SIG-M5 treated with dmso at 0.1 percent for 504 hours (cell line): ENCODE results near the gene ROBO1.
A peak's percentile ranks its signal among the peaks of the same experiment; 100 is the strongest.

Experiments
- DNase-seq: peaks from one replicate; lab custom pipeline; 2025; ENCODE audit not compliant: unreplicated experiment; lab: John Stamatoyannopoulos, UW

Gene ROBO1

DNA sequence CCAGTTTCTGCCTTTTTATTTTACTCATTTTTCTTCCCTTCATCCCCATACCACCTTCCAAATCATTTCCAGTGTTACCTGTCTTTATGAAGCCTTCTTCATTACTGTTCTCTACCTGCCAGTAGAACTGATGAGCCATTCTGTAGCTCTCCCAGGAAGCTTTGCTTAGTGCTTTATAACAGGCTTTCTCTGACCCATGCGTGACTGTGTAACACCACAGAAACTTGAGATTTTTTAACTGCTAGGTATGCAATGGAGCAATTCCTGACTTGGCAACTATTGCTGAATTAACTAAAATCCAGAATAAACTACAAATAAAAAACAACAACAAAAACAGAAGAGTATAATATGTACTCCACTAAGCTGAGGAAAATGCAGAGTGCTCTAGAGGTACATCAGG is 289.2 kb downstream of the ROBO1 start:
- no peak for DNase-seq

DNA sequence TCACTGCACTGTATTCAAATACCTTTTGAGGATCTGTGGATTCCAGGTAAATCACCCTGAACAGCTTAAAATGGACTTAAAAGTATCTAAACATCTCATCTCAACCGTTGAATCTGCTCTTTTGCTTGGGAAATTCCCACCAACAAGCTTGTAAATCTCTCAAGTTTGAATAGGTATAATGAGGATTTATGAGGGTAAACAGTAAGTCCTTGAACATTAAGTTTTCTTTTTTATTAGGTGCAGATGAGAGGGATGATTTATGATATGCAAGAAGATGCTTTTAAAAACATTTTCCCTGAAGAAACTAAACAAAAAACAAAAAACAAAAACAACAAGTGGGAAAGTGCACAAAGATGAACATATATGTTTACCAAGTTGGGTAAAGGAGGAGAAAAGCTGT is 290.6 kb downstream of the ROBO1 start:
- no peak for DNase-seq

DNA sequence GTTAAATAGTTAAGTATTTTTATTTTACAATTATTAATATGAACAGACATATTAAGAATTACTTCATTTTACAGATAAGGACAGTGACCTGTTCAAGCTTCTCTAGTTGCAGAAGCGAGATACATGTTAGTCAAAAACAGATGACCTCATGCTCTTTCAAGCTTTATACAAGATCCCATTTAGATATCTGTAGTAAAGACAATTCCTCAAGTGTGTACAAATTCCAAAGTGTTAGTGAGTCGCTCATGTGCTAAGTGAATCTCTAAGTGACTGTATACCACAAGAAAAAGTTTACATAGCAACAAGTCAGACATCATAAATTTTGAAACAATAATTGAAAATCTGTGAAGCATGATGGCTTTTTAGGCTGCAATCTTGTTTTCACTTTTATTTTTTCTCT is 293.8 kb downstream of the ROBO1 start:
- no peak for DNase-seq

DNA sequence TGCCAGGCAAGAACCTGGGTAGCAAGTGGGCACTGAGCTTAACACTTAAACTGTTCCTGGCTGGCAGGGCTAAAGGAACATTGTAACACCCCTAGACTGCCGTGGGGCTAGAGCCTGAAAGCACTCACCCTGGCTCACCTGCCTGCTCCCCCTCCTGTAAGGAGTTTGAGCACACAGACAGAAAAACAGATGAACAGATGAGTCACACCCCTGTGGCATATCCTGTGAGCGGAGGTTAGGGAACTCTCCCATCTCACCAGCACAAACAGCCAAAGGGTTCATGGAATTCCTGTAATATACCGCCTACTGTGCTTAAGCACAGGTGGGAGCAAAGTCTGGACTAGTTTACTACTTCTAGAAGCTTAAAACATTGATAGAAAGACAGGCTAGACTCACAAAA is 300.1 kb downstream of the ROBO1 start:
- DNase-seq = no peak

DNA sequence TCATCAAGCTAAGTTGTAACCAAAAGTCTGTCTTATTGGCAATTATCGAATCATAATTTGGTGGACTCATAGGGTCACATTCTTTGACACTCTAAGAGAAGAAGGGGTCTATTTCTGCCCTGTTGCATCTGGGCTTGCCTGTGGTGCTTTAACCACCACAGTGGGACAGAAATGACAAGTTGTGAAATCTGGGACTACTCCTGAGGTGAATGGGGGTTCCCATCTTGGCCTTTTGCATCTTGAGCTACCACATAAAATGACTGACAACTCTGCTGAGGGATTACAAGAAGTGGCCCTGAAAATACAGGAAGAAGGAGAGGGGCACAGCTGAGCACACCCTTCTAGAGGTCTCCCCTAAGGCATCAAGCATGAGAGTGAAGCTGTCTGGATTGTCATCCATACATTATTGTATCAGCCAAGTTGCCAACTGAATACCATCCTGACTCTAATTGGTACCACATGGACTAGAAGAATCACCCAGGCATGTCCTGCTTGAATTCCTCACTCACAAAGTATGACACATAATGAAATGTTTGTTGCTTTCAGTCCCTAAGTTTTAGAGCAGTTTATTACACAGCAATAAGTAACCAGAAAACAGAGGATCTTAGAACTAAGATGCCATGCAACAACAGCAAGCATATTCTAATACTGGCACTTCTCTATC is 306.5 kb downstream of the ROBO1 start:
- DNase-seq = no peak

DNA sequence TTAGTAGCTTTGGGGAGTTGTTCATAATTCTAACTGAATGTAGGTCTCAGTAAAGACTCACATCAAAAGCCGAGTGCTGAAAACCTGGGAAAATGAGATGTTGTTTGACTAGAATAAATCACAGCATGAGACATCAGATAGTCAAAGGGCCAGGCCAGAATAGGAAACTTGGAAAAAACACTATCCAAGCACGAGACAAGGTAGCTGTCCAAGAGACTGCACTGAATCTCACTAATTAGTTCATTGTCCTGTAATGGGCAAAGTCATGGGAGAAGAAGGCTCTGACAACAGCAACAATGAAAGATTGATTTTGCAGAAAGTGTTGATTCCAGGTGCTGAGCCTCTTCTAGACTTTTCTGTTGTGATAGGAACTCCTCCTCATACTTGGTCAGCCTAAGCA is 314.2 kb downstream of the ROBO1 start:
- DNase-seq = no peak

DNA sequence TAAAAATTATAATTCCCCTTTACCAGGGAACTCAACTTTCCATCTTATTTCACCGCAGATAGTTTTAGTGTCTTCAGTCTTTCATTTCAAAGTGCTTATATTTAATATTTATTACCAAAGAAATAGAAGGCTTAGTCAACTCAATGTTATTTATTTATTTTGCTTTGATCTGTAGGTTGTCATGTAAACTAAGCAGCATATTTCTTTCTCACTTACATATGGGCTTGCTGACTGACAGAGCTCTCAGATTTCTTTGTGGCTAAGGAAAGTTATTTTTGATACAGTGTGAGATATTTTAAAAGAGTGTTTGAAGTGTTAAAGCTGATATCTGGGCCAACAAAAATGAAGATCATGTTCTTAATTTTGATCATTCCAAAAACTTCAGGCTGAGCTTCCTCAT is 331.4 kb downstream of the ROBO1 start:
- DNase-seq = no peak

DNA sequence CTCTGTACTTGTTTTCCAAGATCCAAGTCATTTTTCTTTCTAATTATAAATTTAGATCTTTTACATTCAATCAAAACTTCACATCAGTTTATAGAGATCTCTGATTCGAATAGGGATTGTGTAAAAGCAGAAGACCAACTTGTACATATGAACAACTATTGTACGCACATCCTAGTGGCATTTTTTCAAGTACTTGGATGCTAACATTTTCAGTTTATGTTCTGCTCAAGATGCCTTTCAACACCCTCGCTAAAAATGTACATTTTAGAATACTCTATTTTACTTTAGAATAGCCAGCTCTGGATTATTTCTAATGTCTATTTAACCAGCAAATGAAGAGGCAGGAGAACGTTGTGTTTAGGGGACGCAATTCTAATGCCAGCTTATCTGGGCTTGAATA is 340.7 kb downstream of the ROBO1 start:
- DNase-seq = no peak

DNA sequence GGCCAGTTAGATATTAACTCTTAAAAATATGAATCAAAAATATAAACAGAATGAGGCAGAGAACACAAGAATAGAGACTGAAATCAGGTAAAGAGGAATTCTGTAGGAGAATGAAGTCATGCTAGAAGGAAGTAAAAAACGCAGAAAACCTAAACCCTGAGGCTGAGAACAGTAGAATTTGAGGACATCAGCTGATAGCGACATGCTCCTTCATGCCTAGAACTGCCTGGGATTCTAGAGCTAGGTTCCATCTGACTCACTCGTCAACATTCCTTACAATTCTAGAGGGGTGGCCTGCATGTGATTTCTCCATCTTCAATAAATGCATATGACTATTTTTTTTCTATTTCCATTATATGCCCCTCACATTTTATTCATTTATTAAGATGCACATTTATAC is 343.0 kb downstream of the ROBO1 start:
- DNase-seq = no peak

DNA sequence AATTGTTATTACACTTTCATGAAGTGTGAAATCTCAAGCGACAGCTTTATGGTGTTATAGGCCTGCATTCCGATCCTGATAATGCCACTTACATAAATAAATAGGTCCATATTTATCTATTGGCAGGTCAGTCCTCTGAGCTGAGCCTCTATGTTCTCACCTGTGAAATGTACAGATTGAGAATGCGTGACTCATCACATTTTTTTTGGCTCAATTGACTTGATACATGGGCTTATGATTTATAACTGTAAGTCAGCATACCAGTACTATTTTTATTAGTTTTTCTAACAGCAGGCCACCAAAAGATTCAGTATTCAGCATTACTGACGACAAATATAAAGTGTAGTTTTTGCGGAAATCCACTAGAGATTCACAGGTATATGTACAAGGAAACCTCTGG is 344.4 kb downstream of the ROBO1 start:
- no peak for DNase-seq

DNA sequence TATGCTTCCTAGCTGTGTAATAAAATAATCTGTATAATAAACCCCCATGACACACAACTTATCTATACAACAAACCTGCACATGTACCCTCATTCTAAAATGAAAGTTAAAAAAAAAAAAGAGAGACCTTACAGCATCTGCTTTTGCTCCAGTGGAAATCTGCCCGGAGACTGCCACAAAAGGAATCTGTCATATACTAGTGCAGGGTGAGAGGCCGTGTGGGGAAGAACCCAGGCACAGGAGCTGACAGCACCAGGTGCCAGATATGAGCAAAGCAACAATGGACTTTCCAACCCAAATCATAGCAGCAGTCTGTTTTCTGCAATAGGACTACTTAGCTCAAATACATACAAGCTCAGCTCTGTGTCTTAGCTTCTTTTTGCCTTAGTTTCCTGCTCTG is 346.5 kb downstream of the ROBO1 start:
- DNase-seq = no peak

DNA sequence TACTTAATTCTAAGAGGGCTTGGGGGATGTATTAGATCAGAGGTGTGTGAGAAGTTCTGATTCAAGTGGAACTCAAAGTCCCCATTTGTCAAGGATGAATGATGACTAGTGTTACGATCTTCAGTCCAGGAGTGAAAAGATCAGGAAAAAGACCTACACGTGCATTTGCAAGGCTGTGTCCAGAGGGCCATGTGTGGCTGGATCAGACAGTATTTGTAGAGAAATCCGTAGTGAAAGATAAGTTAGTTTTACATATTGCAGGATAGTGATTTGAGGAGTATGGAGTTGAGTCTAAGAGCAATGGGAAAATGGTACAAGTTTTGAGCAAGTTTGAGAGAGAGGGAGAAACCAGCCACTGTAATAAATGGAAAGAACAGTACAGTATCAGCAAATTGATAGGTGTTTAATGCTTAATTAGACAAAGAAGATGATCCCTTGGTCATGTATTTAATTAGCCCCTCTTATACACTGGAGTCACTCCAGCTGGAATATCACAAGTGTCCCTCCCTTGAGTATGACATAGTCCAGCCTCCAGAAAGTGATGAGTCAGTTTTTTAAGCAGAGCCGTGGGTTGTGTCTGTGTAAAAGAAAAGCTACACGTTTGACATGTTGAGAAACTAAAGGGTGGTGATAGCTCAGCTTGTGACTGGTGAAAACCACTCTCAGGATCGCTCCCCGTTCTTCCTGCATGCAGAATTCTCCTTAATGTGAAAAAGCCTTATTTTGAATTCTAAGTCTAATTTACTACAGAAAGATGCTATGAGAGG is 348.8 kb downstream of the ROBO1 start:
- DNase-seq = no peak

DNA sequence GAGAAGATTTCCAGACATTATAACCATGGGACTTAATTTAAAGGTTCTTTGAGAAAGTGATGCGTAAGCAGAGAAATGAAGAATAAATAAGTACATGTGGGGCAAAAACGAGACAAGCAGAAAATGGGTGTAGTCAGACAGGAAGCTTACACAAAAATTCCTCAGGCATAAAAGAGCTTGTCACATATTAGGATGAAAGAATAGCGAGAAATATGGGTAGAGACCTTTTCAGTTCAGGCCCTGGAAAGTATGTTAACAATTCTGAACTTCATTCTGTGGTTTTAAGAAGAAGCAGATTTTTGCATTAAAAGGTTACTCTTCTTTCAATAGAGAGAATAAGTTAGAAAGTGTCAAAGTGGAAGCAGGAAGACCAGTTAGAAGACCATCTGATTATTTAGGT is 352.4 kb downstream of the ROBO1 start:
- DNase-seq = no peak

DNA sequence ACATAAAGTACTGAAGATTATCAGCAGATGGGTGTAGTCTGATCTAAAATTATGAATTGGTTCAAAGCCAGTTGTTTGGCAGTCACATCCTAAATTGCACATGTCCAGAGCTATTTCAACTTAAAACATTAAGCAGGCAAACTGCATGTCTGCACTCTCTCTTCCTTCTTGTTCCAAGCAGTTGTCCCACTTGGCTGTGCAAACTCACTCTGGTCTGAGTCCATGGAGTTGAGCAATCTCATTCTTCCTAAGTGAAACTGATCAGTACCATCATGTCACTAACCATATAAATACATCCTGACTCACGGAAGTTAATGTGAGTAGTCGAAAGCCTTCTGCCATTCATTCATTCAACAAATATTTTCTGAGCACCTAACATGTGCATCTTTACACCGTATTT is 353.0 kb downstream of the ROBO1 start:
- peak; percentile 3 for DNase-seq

DNA sequence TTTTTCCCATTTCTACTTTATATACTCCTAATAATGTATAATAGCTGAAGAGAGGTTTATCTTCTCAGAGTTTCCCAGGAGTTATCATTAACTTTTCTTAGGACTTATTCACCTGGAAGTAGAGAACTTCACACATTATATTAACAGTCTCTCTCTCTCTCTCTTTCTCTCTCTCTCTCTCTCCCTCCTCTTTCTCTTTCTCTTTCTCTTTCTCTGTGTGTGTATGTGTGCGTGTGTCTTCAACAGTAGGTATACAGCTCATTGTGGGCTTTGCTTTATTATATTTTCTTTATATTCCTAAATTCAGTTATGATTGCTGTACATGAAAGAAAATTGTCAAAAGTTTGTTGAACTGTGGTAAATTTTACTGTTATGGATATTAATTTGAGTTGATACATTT is 353.8 kb downstream of the ROBO1 start:
- DNase-seq = no peak

DNA sequence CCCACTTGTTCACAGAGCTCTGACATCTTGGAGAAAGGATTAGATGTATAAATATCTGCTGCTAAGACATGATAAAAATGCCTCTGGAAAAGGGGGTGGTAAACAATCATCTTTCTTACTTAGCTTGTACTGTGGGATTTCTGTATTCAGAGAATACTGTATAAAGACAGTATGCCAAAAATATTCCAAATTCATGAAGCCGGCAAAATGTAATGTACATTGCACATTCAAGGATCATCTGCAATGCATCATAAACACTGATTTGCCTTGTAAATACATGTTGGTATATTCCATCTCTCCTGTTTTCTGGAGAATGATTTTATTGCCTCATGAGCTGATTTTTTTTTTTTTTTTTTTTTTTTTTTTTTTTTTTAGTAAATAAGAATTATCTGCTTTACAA is 355.3 kb downstream of the ROBO1 start:
- no peak for DNase-seq

DNA sequence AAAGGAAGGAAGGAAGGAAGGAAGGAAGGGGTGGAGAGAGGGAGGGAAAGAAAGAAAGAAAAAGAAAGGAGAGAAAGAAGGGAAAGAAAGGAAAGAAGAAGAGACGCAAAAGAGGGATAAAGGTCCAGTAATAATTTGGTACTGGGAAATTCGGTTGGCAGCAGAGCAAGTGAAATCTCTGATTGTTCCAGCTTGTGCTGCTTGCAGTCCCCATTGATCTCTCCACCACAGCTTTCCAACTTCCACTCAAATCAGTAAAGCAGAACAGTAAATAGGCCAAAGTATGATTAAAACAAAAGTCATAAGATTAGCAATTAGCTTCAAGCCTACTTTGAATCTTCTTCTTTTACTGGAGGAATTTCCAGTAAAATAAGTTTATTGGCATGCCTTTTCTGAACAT is 357.2 kb downstream of the ROBO1 start:
- no peak for DNase-seq

DNA sequence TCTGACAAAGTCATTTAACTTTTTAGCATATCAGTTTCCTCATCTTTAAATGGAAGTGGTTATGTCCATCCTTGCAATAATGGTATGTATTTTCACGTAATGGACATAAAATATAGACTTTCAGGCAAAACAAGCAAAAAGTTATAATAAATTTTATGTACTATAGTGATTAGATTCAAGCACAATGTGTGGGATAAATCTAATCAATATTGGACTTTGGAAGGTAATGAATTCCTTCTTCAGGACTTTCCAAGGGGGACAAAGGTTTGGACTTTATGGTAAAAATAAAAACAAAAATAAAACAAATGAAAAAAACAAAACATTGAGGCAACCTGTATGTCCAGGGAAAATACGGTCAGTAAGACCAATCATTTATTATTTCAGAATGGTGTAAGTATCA is 357.7 kb downstream of the ROBO1 start:
- no peak for DNase-seq

DNA sequence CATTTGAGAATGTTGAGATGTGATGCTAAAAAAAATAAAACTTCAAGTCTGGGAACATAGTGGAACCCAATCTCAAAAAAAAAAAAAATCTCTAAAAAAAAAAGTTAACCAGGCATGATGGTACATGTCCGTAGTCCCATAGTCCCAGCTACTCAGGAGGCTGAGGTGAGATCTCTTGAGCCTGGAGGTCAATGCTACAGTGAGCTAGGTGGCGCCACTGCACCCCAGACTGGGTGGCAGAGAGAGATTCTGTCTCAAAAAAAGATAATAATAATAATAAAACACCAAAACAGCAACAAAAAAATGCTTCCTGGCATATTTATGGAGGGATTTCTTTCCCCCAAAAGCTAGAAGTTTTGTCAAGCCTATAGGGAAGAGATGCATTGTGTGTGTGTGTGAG is 361.6 kb downstream of the ROBO1 start:
- DNase-seq = no peak

DNA sequence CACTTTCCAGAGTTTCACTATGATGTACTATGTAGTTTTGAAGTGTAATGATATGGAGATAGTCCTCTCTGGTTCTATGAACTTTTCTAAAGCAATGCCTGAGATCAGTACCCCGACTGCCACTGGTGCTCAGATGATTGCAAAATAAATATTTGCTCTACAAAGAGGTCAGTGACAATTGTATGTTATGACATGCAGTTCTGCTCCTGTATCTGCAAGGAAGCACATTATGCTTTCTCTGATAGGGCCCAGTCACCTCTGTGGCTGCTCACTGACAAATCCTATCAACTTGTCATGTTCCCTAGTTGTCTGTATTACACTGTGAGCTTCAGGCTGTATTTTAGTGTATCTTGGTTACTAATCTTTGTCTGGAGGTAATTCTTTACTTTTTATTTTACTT is 362.6 kb downstream of the ROBO1 start:
- DNase-seq = peak; percentile 1

DNA sequence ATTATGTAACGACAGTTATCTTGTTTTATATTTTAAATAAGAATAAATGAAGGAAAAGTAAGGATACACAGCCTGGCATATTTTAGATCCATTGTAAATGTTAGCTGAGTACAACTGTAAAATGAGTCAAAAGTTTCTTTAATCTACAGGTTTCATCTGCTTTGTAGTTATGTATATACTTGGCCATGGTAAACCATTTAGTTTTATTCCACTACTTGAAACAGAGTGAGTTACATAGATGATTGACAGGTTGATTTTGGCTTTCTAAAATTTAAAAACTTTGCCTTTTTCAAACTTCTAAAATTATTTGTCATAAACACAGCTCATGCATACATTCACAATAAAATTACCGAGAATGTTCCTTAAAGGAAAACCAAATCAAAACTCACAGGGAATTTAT is 371.2 kb downstream of the ROBO1 start:
- DNase-seq = no peak

DNA sequence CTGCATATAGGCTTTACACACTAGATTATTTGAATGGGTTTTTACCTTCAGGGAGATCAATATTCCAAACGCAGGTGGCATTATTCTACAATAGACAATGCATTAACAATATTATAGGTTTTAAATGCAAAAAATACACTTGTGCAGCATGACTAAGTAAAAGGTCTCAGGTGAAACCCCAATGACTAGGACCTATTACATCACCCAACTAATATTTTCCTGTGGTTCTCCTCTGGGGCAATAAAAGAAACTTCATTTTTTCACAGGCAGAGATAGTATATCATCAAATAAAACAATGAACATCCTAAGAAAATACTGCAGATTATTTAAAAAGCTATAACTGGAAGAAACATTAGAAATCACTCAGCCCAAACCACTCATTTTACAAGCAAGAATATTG is 375.3 kb downstream of the ROBO1 start:
- DNase-seq = no peak

DNA sequence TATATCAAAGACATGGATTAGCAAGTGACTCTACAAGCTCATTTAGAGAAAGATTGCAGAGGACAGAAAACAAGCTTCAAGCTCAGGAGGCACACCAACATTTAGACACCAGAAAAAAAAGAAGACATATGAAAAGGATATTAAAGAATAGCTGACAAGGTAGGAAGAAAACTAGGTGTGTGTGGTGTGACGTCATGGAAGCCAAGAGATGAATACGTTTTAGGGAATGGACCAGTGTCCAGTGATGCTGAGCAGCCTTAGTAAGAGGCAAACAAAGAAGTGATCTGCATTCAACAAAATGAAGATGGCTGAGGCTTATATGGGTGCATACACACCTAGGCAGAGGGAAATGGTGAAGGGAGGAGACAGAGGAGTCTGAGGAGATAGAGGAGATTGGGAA is 377.4 kb downstream of the ROBO1 start:
- DNase-seq = no peak
